Measurements from ENCODE around the gene FSD1. TPM values are rescaled to one million over a fixed set of nuclear protein-coding genes. Genes with fewer than 3 reads are reported as not detected.
"Not testable (repeated sequence)": the region's sequence is repeated elsewhere in the genome, so short reads cannot be mapped to it uniquely, and the experiment has no call there.

FSD1 gene
- total RNA-seq, 1 experiment from 2014 or later, result 29.8 TPM

DNA sequence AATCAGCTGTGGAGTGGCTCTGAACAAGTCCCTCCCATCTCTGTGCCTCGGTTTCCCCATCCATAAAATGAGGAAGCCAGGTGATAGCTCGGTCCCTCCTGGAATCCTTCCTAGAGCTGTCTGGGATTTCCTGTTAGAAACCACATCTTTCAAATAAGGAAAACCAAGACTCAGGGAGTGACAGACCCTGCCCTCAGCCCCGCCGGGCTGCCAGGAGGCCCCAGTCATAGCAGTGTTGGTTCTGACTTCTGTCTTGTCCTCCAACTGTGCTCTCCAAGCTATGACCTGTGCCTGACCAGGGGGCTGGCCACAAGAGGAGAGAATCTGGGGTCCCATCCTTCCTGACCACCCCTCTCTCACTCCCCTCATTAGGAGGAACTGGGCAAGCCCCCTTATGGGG is 26.4 kb upstream of the FSD1 start:
- DNase-seq, result peak; percentile 67
- peaks cover 42% of the 10 kb centered on the region for H3K27me3 ChIP-seq (ENCODE audit: control insufficient read depth, insufficient read depth, low read length)
- peak overlapping the region; percentile 61; the same call in 1 of the 2 replicates for H3K4me3 ChIP-seq (ENCODE audit: insufficient read depth, low read depth, low read length)
- no peaks in the 10 kb centered on the region for H3K36me3 ChIP-seq (replicated peaks; ENCODE audit: control insufficient read depth, insufficient read depth, low read length)

DNA sequence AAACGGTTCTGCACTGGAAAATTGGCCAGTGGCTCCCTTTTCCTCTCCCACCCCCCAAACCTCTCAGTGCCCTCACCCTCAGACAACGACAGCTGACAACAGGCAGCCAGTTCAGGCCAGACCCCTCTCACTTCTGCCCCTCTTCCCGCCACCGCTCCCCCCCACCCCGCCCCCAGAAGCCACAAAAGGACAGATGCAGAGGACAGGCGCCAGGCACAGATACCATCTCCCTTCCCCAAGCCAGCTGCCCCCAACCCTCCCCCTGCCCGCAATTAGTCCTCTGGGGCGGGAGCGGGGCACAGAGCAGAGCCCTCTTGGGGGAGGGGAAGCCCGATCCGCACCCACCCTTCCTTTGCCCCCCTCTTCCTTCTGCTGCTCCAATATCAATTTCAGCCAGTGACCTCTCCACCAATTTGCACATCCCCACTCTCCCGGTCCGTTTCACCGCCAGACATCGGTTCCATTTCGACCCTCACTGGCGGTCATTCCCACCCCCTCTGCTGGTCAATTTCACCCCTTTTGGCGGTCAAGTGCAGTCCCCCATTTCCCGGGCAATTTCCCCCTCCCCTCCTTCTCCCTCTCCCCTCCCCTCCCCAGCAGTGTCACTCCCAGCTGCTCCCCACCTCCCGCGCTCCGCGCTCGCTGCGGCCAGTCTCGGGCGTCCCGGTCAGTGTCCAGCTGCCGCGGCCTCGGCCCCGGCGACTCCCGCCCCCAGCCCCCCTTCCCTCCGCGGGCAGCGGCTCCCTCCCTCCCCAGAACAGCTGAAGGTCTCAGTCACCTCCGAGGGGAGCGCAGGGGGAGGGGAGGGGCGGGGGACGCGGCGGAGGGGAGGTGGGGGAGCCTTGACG is 25.8 kb upstream of the FSD1 start, which contains the start of gene SHD:
Gene SHD, plus strand, starts transcription at position 848 of the 848 bp plus-strand sequence. CDS start 798 bp downstream, outside the sequence.
- H3K4me3 ChIP-seq (ENCODE audit: insufficient read depth, low read depth, low read length), result peak within 1 kb of the TSS; percentile 61
- peak; percentile 94 for DNase-seq

DNA sequence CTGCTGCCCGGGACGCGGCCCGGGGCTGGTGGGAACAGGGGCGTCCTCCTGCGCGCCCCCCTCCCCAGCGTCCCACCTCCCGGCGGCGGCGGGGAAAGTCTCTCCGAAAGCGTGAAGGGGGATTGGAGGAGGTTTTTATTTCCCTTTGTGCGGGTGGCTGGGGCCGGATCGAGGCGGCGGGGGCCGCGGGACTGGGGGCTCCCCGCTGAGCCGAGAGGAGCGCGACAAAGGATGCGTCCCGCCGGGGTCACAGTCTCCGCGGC is 25.2 kb upstream of the FSD1 start:
- Histone ChIP-seq H3K4me3 (ENCODE audit: insufficient read depth, low read depth, low read length) (peak overlapping the region; percentile 61), H3K36me3 (replicated peaks; ENCODE audit: control insufficient read depth, insufficient read depth, low read length) (no peaks in the 10 kb centered on the region), H3K27me3 (ENCODE audit: control insufficient read depth, insufficient read depth, low read length) (peaks cover 46% of the 10 kb centered on the region)
- DNase-seq, result no peak

More for the DNA sequence above, 25.8 kb upstream of the FSD1 start, which contains the start of gene SHD:
- Histone ChIP-seq H3K36me3 (replicated peaks; ENCODE audit: control insufficient read depth, insufficient read depth, low read length) (no peaks in the 10 kb centered on the region), H3K27me3 (ENCODE audit: control insufficient read depth, insufficient read depth, low read length) (peaks cover 46% of the 10 kb centered on the region)

DNA sequence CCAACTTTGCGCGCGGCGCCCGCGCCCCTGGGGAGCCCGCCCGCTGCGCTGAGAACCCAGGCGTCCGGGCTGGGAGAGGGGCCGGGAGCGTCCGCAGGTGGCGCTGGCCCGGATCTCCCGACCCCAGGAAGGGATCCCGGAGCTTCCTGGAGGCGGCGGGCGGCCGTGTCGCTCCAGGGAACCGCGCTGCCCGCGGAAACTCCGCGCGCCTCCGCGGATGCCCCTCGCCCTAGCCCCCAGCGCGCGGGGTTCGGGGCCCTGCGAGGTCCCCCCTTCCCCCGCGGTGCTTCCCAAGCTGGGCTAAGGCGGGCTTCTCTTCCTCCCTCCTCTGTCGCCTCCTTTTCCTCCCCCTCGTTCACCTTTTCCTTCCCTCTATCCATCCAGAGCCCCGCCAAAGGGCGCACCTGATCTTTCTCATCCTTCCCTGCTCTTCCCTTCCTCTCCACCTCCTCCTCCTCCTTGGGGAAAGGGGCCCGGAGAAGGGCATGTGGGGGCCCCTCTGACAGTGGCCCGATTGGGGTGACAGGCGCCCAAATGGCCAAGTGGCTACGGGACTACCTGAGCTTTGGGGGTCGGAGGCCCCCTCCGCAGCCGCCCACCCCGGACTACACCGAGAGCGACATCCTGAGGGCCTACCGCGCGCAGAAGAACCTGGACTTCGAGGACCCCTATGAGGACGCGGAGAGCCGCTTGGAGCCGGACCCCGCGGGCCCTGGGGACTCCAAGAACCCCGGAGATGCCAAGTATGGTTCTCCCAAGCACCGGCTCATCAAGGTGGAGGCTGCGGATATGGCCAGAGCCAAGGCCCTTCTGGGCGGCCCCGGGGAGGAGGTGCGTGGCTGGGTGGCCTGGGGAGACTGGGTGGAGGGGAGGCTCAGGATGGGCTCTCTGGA is 24.6 kb upstream of the FSD1 start:
- Histone ChIP-seq H3K27me3 (ENCODE audit: control insufficient read depth, insufficient read depth, low read length) (peaks cover 48% of the 10 kb centered on the region), H3K36me3 (replicated peaks; ENCODE audit: control insufficient read depth, insufficient read depth, low read length) (no peaks in the 10 kb centered on the region), H3K4me3 (ENCODE audit: insufficient read depth, low read depth, low read length) (peak overlapping the region; percentile 61)
- DNase-seq, result peak; percentile 81

DNA sequence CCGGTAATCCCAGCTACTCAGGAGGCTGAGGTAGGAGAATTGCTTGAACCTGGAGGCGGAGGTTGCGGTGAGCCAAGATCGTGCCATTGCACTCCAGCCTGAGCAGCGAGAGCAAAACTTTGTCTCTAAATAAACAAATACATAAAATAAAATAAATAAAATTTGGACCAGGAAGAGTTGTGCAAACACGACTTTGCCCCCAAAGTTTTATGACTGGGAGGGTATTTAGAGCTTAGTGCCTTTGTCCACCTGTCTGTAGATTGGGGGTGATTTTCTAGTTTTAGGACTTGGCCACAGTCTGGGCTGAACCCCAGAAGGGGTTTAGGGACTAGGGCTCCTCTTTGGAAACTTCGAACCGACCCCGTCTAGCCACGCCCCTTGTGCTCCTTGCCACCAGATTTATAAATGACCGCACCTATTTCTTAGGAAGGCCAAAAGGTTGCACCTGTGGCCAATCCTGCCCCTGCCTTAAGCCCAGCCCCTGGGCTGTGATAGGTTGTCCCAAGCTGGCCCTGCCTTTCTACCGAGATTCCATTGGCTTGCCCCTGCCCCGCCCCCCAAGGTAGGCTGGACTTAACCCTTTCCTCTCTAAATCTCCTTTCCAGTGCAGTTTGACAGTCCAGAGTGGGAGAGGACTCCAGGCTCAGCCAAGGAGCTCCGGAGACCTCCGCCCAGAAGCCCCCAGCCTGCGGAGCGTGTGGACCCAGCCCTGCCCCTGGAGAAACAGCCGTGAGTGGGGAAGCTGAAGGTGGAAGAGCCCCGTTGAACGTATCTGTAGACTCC is 20.0 kb upstream of the FSD1 start:
- Histone ChIP-seq H3K4me3 (ENCODE audit: insufficient read depth, low read depth, low read length) (peak overlapping the region; percentile 18; the same call in 1 of the 2 replicates), H3K36me3 (replicated peaks; ENCODE audit: control insufficient read depth, insufficient read depth, low read length) (no peaks in the 10 kb centered on the region), H3K27me3 (ENCODE audit: control insufficient read depth, insufficient read depth, low read length) (peaks cover 39% of the 10 kb centered on the region)
- peak; percentile 99 for DNase-seq

DNA sequence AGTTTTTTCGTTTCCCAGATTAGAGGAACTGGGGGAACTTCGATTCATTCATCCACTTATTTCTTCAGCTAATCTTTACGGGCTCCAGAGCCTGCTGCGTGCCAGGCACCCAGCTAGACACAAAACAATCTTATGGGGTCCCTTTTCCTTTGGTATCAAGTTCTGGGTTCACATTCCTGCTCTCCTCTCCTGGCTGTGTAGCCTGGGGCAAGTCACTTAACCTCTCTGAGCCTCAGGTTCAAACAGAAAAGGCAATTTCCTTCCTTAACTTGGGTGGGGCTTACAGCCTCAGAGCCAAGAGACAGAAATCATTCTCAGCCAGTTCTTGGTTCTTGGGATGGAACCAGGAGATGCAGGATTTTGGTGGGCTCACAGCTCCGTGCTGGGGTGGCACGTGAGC is 19.4 kb upstream of the FSD1 start:
- H3K4me3 ChIP-seq (ENCODE audit: insufficient read depth, low read depth, low read length), result no peak overlapping the region
- peaks cover 33% of the 10 kb centered on the region for H3K27me3 ChIP-seq (ENCODE audit: control insufficient read depth, insufficient read depth, low read length)
- no peak for DNase-seq
- no peaks in the 10 kb centered on the region for H3K36me3 ChIP-seq (replicated peaks; ENCODE audit: control insufficient read depth, insufficient read depth, low read length)

DNA sequence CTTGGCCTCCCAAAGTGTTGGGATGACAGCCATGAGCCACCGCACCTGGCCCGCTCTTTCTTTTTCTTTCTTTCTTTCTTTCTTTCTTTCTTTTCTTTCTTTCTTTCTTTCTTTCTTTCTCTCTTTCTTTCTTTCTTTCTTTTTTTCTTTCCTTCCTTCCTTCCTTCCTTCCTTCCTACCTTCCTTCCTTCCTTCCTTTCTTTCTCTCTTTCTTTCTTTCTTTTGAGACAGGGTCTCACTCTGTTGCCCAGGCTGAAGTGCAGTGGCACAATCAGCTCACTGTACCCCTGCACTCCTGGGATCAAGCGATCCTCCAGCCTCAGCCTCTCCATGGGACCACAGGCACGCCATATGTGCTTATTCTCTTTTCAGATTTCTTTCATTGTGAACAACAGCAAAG is 18.3 kb upstream of the FSD1 start:
- not testable (repeated sequence) for H3K36me3 ChIP-seq (replicated peaks; ENCODE audit: control insufficient read depth, insufficient read depth, low read length); DNase-seq; H3K4me3 ChIP-seq (ENCODE audit: insufficient read depth, low read depth, low read length)
- peaks cover 21% of the 10 kb centered on the region for H3K27me3 ChIP-seq (ENCODE audit: control insufficient read depth, insufficient read depth, low read length)

DNA sequence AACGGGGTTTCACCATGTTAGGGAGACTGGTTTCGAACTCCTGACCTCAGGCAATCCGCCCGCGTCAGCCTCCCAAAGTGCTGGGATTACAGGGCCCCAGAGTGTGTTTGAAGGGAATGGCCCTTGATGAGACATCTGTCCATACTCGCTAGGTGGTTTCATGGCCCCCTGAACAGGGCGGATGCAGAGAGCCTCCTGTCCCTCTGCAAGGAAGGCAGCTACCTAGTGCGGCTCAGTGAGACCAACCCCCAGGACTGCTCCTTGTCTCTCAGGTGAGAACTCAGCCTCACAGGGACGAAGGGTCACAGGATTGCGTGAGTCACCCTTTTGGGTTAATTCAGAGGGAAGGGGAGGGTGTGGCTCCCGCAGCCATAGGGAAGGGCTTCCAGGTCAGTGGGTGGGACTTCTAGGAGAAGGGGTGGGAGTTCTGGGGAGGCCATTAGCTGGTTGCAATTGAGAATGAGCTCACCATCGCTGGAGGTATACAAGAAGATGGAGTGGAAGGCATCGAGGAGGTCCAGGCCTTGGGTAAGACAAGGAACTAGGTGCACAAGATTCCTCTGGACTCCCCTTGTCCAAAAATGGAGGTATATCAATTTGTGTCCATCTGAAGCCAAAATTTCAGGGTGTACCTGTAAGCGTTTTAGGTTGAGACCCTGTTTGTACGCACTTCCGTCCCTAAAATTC is 16.2 kb upstream of the FSD1 start:
- peak; percentile 61 for DNase-seq

DNA sequence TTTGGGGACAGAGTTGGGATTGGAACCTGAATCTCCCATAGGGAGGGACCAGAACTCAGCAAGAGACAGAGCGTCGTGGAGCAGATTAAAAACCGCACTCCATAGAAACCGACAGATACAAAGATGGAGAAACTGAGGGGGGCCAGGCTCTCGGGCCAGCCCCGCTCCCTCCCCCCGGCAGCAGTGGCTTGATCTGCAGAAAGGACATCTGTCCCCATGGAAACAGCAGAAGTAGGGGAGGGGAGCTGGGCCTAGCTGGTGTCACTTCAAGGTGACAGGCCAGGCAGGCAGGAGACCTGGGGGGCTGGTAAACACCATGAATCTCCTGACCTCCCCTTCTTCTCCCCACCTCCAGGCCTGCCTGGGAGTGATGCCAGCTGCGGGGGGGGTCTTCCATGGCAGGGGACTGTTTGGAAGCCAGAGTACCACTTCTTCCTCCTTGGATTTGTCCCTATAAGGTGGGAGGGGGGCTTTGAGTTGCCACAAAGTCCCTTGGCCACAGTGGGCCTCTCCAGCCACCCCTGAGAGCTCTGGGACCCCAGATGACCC is 13.1 kb upstream of the FSD1 start:
- H3K36me3 ChIP-seq (replicated peaks; ENCODE audit: control insufficient read depth, insufficient read depth, low read length), result no peaks in the 10 kb centered on the region
- no peak overlapping the region for H3K4me3 ChIP-seq (ENCODE audit: insufficient read depth, low read depth, low read length)
- peaks cover 2% of the 10 kb centered on the region for H3K27me3 ChIP-seq (ENCODE audit: control insufficient read depth, insufficient read depth, low read length)
- DNase-seq, result no peak

More for the DNA sequence above, 16.2 kb upstream of the FSD1 start:
- Histone ChIP-seq H3K27me3 (ENCODE audit: control insufficient read depth, insufficient read depth, low read length) (peaks cover 9% of the 10 kb centered on the region; the same call in 1 of the 2 replicates), H3K36me3 (replicated peaks; ENCODE audit: control insufficient read depth, insufficient read depth, low read length) (no peaks in the 10 kb centered on the region), H3K4me3 (ENCODE audit: insufficient read depth, low read depth, low read length) (no peak overlapping the region)

DNA sequence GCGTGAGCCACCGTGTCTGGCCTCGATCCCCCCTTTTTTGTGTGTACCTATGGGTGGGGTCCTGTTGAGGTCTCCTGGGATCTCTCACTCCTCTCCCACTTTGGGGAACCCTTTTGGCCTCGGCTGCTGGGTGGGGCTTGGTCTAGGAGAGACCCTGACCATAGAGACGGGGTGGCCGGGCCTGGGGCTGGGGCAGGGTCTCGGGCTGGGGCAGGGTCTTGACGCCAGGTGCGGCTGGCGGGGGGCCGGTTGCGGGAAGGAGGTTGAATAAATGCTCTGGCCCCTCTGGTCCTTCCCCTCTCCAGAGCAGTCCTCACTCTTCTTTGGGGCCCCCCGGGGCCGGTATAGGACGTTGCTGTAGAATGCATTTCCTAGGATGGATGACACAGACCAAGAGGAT is 11.9 kb upstream of the FSD1 start:
- DNase-seq, result no peak
- Histone ChIP-seq H3K27me3 (ENCODE audit: control insufficient read depth, insufficient read depth, low read length) (peaks cover 2% of the 10 kb centered on the region), H3K4me3 (ENCODE audit: insufficient read depth, low read depth, low read length) (no peak overlapping the region), H3K36me3 (replicated peaks; ENCODE audit: control insufficient read depth, insufficient read depth, low read length) (no peaks in the 10 kb centered on the region)

DNA sequence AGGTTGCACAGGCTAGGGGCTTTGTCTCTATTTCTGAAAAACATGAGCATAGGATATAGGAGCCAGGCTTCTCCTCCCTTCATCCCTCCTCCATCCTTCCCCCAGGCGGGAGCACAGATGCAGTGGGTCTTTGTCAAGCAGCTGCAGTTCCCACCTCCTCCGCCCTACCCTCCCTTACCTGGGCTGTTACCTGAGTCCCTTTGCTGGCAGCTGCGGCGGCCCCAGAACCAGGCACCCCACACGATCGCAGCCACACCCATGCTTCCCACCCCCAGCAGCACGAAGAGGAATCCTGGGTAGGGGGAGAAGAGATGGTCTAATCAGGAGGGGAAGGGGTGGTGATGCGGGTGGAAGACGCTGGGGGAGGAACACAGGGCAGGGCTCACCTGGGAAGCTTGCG is 10.0 kb upstream of the FSD1 start:
- Histone ChIP-seq H3K4me3 (ENCODE audit: insufficient read depth, low read depth, low read length) (no peak overlapping the region), H3K36me3 (replicated peaks; ENCODE audit: control insufficient read depth, insufficient read depth, low read length) (no peaks in the 10 kb centered on the region), H3K27me3 (ENCODE audit: control insufficient read depth, insufficient read depth, low read length) (peaks cover 2% of the 10 kb centered on the region)
- peak; percentile 69 for DNase-seq

DNA sequence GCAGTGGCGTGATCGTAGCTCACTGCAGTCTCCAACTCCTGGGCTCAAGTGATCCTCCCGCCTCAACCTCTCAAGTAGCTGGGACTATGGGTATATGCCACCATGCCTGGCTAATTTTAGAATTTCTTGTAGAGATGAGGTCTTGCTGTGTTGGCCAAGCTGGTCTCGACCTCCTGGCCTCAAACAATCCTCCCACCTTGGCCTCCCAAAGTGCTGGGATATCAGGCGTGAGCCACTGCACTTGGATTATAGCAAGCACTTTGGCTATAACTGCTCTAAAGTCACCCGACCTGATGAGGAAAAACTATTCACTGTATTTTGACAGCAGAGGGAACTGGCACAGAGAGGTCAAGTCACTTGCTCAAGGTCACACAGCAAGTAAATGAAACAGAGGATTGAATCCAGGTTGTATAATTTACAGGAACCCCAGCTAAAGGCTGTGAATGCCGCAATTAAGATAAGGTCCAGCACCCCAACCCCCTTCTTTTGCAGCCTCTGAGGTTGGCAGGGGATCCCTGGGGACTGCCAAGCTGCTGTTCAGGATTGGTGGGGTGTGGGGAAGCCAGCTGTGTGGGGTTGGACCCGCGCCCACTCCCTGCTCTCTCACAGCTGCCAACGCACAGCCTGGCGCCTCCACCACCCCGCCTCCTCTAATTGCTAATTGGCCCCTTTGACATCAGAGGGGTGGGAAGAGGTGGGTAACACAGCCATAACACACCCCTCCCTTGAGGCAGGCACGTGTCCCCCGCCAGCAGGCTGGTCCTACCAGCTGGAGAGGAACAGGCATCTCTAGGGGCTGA is 8.2 kb upstream of the FSD1 start:
- peak; percentile 82 for DNase-seq
- H3K27me3 ChIP-seq (ENCODE audit: control insufficient read depth, insufficient read depth, low read length), result peaks cover 2% of the 10 kb centered on the region
- no peaks in the 10 kb centered on the region for H3K36me3 ChIP-seq (replicated peaks; ENCODE audit: control insufficient read depth, insufficient read depth, low read length)
- no peak overlapping the region for H3K4me3 ChIP-seq (ENCODE audit: insufficient read depth, low read depth, low read length)
